Aorta (tissue), 5 donors: ENCODE measurements around the gene FSTL5. TPM values are rescaled to one million over a fixed set of nuclear protein-coding genes. Genes with fewer than 3 reads are reported as not detected.
A peak's percentile ranks its signal among the peaks of the same experiment; 100 is the strongest.

Experiments
- ATAC-seq: fragments of 200-7000 bp; cut with Tn5 transposase; one replicate; pipeline ENCODE4 v1.9.1; 2022; ENCODE audit warnings: moderate library complexity; ENCODE audit not compliant: low FRiP score
- DNase-seq, 2 donors: peaks; one replicate each; pipeline ENCODE4 v3.0.0-alpha.2; 2020
- H3K27ac ChIP-seq, 2 donors: one replicate each; pipeline ENCODE4 v1.5.1; 2013; ENCODE audit warnings: low read length in 2 of 2, mild to moderate bottlenecking in 2 of 2, moderate library complexity in 2 of 2, control low read depth in 1 of 2, inconsistent platforms in 1 of 2, low read depth in 1 of 2
- H3K27me3 ChIP-seq, 2 donors: one replicate each; pipeline ENCODE4 v1.6.1; 2013; ENCODE audit warnings: control low read depth in 1 of 2, low read length in 1 of 2, mild to moderate bottlenecking in 1 of 2, moderate library complexity in 1 of 2; ENCODE audit not compliant: insufficient read depth in 2 of 2, control insufficient read depth in 1 of 2
- H3K36me3 ChIP-seq, 2 donors: one replicate each; pipeline ENCODE4 v1.6.1; 2013; ENCODE audit warnings: control low read depth in 1 of 2, low read length in 1 of 2, mild to moderate bottlenecking in 1 of 2; ENCODE audit not compliant: insufficient read depth in 2 of 2, control insufficient read depth in 1 of 2
- H3K4me1 ChIP-seq, 2 donors: one replicate each; pipeline ENCODE4 v1.6.1; 2013; ENCODE audit warnings: low read length in 2 of 2, control low read depth in 1 of 2, mild to moderate bottlenecking in 1 of 2, moderate library complexity in 1 of 2; ENCODE audit not compliant: insufficient read depth in 2 of 2, control insufficient read depth in 1 of 2
- H3K4me3 ChIP-seq, 2 donors: one replicate each; pipeline ENCODE4 v1.5.1; 2013; ENCODE audit warnings: low read length in 2 of 2, control low read depth in 1 of 2, mild to moderate bottlenecking in 1 of 2
- H3K9me3 ChIP-seq: one replicate; pipeline ENCODE4 v1.6.1; 2013; ENCODE audit warnings: mild to moderate bottlenecking, low read length; ENCODE audit not compliant: control insufficient read depth
- WGBS, 2 donors: extraction: QIAGEN DNeasy Blood & Tissue Kit; methylation state at CpG; one replicate each; pipeline ENCODE4 v1.1.7; 2013; 5-methylcytosine and 5-hydroxymethylcytosine counted together
- intact Hi-C, 2 donors: fragments of 100-400 bp; cut with DNase I; formaldehyde crosslinking; loops; one replicate each; pipeline versions ENCODE4 v1.14.2 to v1.15.0; 2022
- polyA plus RNA-seq, 2 donors: library from polyadenylated mRNA; stranded (reverse); fragments of 200-250 nt; gene quantifications; one replicate each; pipeline ENCODE4 v1.2.3, GENCODE V29; 2013
- total RNA-seq, 2 donors: library from RNA; stranded (reverse); fragmentation: NEBNext Ultra II Directional; extraction: Animal tissue kit (Norgen Biotek cat#: 25700); gene quantifications; one replicate each; pipeline ENCODE4 v1.2.1, GENCODE V29; 2021
- donor health status: healthy with polysubstance abuse.
- donor health status: Bipolar disorder and iron deficiency.
- donor health status: DM: no; HTN: no; CAD: no.
- donor health status: DM: no; HTN: no; CAD: no.
- donor health status: DM: yes; HTN: yes; CAD: no.

The FSTL5 gene
- total and polyA plus RNA-seq, 4 donors: 0.45 TPM; not detected in 3

GRCh38 chr4:161817914-161818313 is 345.9 kb downstream of the FSTL5 start:
- Histone ChIP-seq H3K36me3 (no peaks in the 10 kb centered on the region), H3K27ac (no peak overlapping the region), H3K9me3 (peaks cover 1% of the 10 kb centered on the region), H3K4me3 (no peak overlapping the region), H3K4me1 (no peaks in the 10 kb centered on the region), H3K27me3 (no peaks in the 10 kb centered on the region)
- ATAC-seq (no peak), DNase-seq (no peak)
- WGBS, 2 donors: 76% methylated on average over 11 of the region's 11 CpGs
- intact Hi-C loops: no loop called here

- no peak overlapping the region for H3K27ac ChIP-seq
- intact Hi-C loops: no loop called here
- no peak overlapping the region for H3K4me3 ChIP-seq
- no peaks in the 10 kb centered on the region for H3K27me3 ChIP-seq
- H3K9me3 ChIP-seq: no peaks in the 10 kb centered on the region
- DNase-seq (no peak), ATAC-seq (no peak)
- 92 to 93% methylated on average over 1 of the region's 1 CpG for WGBS, 2 donors
- H3K4me1 ChIP-seq: no peaks in the 10 kb centered on the region
- no peaks in the 10 kb centered on the region for H3K36me3 ChIP-seq
These were observed 346.8 kb downstream of the FSTL5 start for GRCh38 chr4:161816958-161817357.

GRCh38 chr4:161815841-161816240 is 348.0 kb downstream of the FSTL5 start:
- Histone ChIP-seq H3K36me3 (no peaks in the 10 kb centered on the region), H3K4me1 (no peaks in the 10 kb centered on the region), H3K4me3 (no peak overlapping the region), H3K27ac (no peak overlapping the region), H3K27me3 (no peaks in the 10 kb centered on the region), H3K9me3 (no peaks in the 10 kb centered on the region)
- ATAC-seq (no peak), DNase-seq (no peak)
- intact Hi-C loops: no loop called here
- 65 to 75% methylated on average over 1 of the region's 1 CpG for WGBS, 2 donors

- ATAC-seq (no peak), DNase-seq (no peak)
- intact Hi-C loops: no loop called here
- Histone ChIP-seq H3K27ac (no peak overlapping the region), H3K36me3 (no peaks in the 10 kb centered on the region), H3K4me1 (no peaks in the 10 kb centered on the region), H3K4me3 (no peak overlapping the region), H3K27me3 (no peaks in the 10 kb centered on the region), H3K9me3 (no peaks in the 10 kb centered on the region)
These were observed 349.9 kb downstream of the FSTL5 start for GRCh38 chr4:161813889-161814288.

GRCh38 chr4:161813389-161813788 is 350.4 kb downstream of the FSTL5 start:
- intact Hi-C loops: no loop called here
- ATAC-seq (no peak), DNase-seq (no peak)
- H3K4me3 ChIP-seq: no peak overlapping the region
- H3K9me3 ChIP-seq: no peaks in the 10 kb centered on the region
- H3K36me3 ChIP-seq: no peaks in the 10 kb centered on the region
- no peak overlapping the region for H3K27ac ChIP-seq
- WGBS, 2 donors: 61 to 86% methylated on average over 5 of the region's 5 CpGs
- no peaks in the 10 kb centered on the region for H3K4me1 ChIP-seq
- no peaks in the 10 kb centered on the region for H3K27me3 ChIP-seq

GRCh38 chr4:161803171-161803570 is 360.6 kb downstream of the FSTL5 start:
- H3K27ac ChIP-seq: no peak overlapping the region
- WGBS, 2 donors: 79 to 80% methylated on average over 2 of the region's 2 CpGs
- H3K4me1 ChIP-seq: no peaks in the 10 kb centered on the region
- H3K9me3 ChIP-seq: no peaks in the 10 kb centered on the region
- no peak for DNase-seq
- intact Hi-C loops: no loop called here
- H3K36me3 ChIP-seq: no peaks in the 10 kb centered on the region
- H3K27me3 ChIP-seq: no peaks in the 10 kb centered on the region
- ATAC-seq: no peak
- H3K4me3 ChIP-seq: no peak overlapping the region

- Histone ChIP-seq H3K36me3 (no peaks in the 10 kb centered on the region), H3K4me1 (no peaks in the 10 kb centered on the region), H3K27me3 (no peaks in the 10 kb centered on the region), H3K9me3 (no peaks in the 10 kb centered on the region), H3K4me3 (no peak overlapping the region), H3K27ac (no peak overlapping the region)
- intact Hi-C loops: no loop called here
- DNase-seq: no peak
- no peak for ATAC-seq
- WGBS, 2 donors: 52 to 57% methylated on average over 3 of the region's 3 CpGs
These were observed 364.1 kb downstream of the FSTL5 start for GRCh38 chr4:161799710-161800109.

GRCh38 chr4:161792991-161793390 is 370.8 kb downstream of the FSTL5 start:
- peak; percentile 50 for ATAC-seq
- no peak for DNase-seq
- Histone ChIP-seq H3K27me3 (no peaks in the 10 kb centered on the region), H3K36me3 (no peaks in the 10 kb centered on the region), H3K4me3 (no peak overlapping the region), H3K4me1 (no peaks in the 10 kb centered on the region), H3K27ac (no peak overlapping the region), H3K9me3 (no peaks in the 10 kb centered on the region)
- intact Hi-C loops: no loop called here
- WGBS, 2 donors: 87 to 89% methylated on average over 4 of the region's 4 CpGs

- Histone ChIP-seq H3K36me3 (no peaks in the 10 kb centered on the region), H3K4me3 (no peak overlapping the region), H3K4me1 (no peaks in the 10 kb centered on the region), H3K27me3 (no peaks in the 10 kb centered on the region), H3K9me3 (no peaks in the 10 kb centered on the region), H3K27ac (no peak overlapping the region)
- WGBS, 2 donors: 88 to 91% methylated on average over 13 of the region's 13 CpGs
- DNase-seq (peak in 1 of 2 donors; percentile 59), ATAC-seq (no peak)
- intact Hi-C loops: no loop called here
These were observed 371.8 kb downstream of the FSTL5 start for GRCh38 chr4:161791796-161792556.
